Measurements from ENCODE around the gene ZNF324B. TPM values are rescaled to one million over a fixed set of nuclear protein-coding genes. Genes with fewer than 3 reads are reported as not detected.

Gene ZNF324B
- total RNA-seq, 1 donor from 2014 or later: 5.8 TPM

- H3K4me3 ChIP-seq (ENCODE audit: low read depth, low read length): peak overlapping the region; percentile 59
- no peak for DNase-seq (ENCODE audit: low read depth)
- no peak for TF ChIP-seq CTCF (IDR thresholded peaks at IDR 0.05; ENCODE audit: insufficient read depth, low read length, poor library complexity, severe bottlenecking)
These were observed 515 bp upstream of the ZNF324B start for GRCh38 chr19:58450856-58451357.

GRCh38 chr19:58453743-58454142, 2.3 kb downstream of the ZNF324B start:
- no peaks in the 10 kb centered on the region for H3K27me3 ChIP-seq (ENCODE audit: control insufficient read depth, insufficient read depth, low read length)
- TF ChIP-seq CTCF (IDR thresholded peaks at IDR 0.05; ENCODE audit: insufficient read depth, low read length, poor library complexity, severe bottlenecking): no peak
- H3K4me3 ChIP-seq (ENCODE audit: low read depth, low read length): no peak overlapping the region
- H3K36me3 ChIP-seq (ENCODE audit: control insufficient read depth, insufficient read depth, low read length): peaks cover 2% of the 10 kb centered on the region
- no peak for DNase-seq (ENCODE audit: low read depth)

More at GRCh38 chr19:58450856-58451357, 515 bp upstream of the ZNF324B start:
- Histone ChIP-seq H3K36me3 (ENCODE audit: control insufficient read depth, insufficient read depth, low read length) (peaks cover 1% of the 10 kb centered on the region), H3K27me3 (ENCODE audit: control insufficient read depth, insufficient read depth, low read length) (no peaks in the 10 kb centered on the region)

- H3K4me3 ChIP-seq (ENCODE audit: low read depth, low read length): no peak overlapping the region
- peaks cover 2% of the 10 kb centered on the region for H3K36me3 ChIP-seq (ENCODE audit: control insufficient read depth, insufficient read depth, low read length)
- H3K27me3 ChIP-seq (ENCODE audit: control insufficient read depth, insufficient read depth, low read length): no peaks in the 10 kb centered on the region
- no peak for TF ChIP-seq CTCF (IDR thresholded peaks at IDR 0.05; ENCODE audit: insufficient read depth, low read length, poor library complexity, severe bottlenecking)
- DNase-seq (ENCODE audit: low read depth): no peak
These were observed 3.9 kb downstream of the ZNF324B start for GRCh38 chr19:58455306-58455705.

- DNase-seq (ENCODE audit: low read depth): no peak
- TF ChIP-seq CTCF (IDR thresholded peaks at IDR 0.05; ENCODE audit: insufficient read depth, low read length, poor library complexity, severe bottlenecking): no peak
These were observed 4.7 kb downstream of the ZNF324B start for GRCh38 chr19:58456111-58456510.

GRCh38 chr19:58460039-58460438, 8.6 kb downstream of the ZNF324B start:
- DNase-seq (ENCODE audit: low read depth): no peak
- Histone ChIP-seq H3K27me3 (ENCODE audit: control insufficient read depth, insufficient read depth, low read length) (no peaks in the 10 kb centered on the region), H3K36me3 (ENCODE audit: control insufficient read depth, insufficient read depth, low read length) (peaks cover 1% of the 10 kb centered on the region), H3K4me3 (ENCODE audit: low read depth, low read length) (no peak overlapping the region)
- TF ChIP-seq CTCF (IDR thresholded peaks at IDR 0.05; ENCODE audit: insufficient read depth, low read length, poor library complexity, severe bottlenecking): no peak

More at GRCh38 chr19:58456111-58456510, 4.7 kb downstream of the ZNF324B start:
- Histone ChIP-seq H3K36me3 (ENCODE audit: control insufficient read depth, insufficient read depth, low read length) (peaks cover 2% of the 10 kb centered on the region), H3K4me3 (ENCODE audit: low read depth, low read length) (no peak overlapping the region), H3K27me3 (ENCODE audit: control insufficient read depth, insufficient read depth, low read length) (no peaks in the 10 kb centered on the region)

- peak overlapping the region; percentile 91 for H3K4me3 ChIP-seq (ENCODE audit: low read depth, low read length)
- H3K36me3 ChIP-seq (ENCODE audit: control insufficient read depth, insufficient read depth, low read length): no peaks in the 10 kb centered on the region
- no peak for DNase-seq (ENCODE audit: low read depth)
- no peak for TF ChIP-seq CTCF (IDR thresholded peaks at IDR 0.05; ENCODE audit: insufficient read depth, low read length, poor library complexity, severe bottlenecking)
- no peaks in the 10 kb centered on the region for H3K27me3 ChIP-seq (ENCODE audit: control insufficient read depth, insufficient read depth, low read length)
These were observed 14.8 kb downstream of the ZNF324B start for GRCh38 chr19:58466089-58466759.

Data from kidney epithelial cell (primary cell).